ENCODE measurements around the gene XPO5.

DNA sequence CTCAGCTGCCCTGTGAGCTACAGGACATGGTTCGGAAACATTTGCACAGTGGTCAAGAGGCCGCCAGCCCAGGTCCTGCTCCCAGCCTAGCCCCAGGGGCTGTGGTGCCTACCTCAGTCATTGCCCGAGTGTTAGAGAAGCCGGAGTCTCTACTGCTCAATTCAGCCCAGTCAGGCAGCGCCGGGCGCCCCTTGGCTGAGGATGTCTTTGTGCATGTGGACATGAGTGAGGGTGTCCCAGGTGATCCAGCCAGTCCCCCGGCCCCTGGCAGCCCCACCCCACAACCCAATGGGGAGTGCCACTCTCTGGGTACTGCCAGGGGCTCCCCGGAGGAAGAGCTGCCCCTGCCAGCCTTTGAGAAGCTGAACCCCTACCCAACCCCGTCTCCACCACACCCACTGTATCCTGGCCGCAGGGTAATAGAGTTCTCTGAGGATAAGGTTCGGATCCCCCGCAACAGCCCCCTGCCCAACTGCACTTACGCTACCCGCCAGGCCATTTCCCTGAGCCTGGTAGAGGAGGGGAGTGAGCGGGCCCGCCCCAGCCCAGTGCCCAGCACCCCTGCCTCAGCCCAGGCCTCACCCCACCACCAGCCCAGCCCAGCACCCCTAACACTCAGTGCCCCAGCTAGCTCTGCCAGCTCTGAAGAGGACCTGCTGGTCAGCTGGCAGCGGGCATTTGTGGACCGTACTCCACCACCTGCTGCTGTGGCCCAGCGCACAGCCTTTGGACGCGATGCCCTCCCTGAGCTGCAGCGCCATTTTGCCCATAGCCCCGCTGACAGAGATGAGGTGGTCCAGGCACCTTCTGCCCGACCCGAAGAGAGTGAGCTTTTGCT lies 70.9 kb downstream of the XPO5 start:
- TF ChIP-seq CTCF (IDR thresholded peaks at IDR 0.05), result no peak
- TF ChIP-seq POLR2A (IDR thresholded peaks at IDR 0.05), result no peak
